Stimulated activated effector memory CD8-positive, alpha-beta T cell treated with anti-CD3 and anti-CD28 coated beads, Interleukin-12 subunit alpha, Interleukin-12 subunit beta, amount 100 ng/mL, for 72 hours (primary cell): Measurements from ENCODE around the gene EIF2B5.
"Not testable (repeated sequence)": the region's sequence is repeated elsewhere in the genome, so short reads cannot be mapped to it uniquely, and the experiment has no call there.

ENCODE experiments used
- ATAC-seq: fragments of 150-1000 bp; cut with Tn5 transposase; 2 replicates; pipeline ENCODE4 v1.10.0; 2021
- DNase-seq, 2 donors: peaks; one replicate each; pipeline ENCODE4 v3.0.0; 2021 to 2022; ENCODE audit warnings: low spot score in 2 of 2
- H3K27ac Mint-ChIP-seq: one replicate; pipeline ENCODE4 v1.8.0; 2022; ENCODE audit warnings: mild to moderate bottlenecking, mixed read lengths
- H3K36me3 Mint-ChIP-seq: one replicate; pipeline ENCODE4 v1.8.0; 2022; ENCODE audit warnings: mild to moderate bottlenecking, mixed read lengths
- H3K4me1 Mint-ChIP-seq: one replicate; pipeline ENCODE4 v1.8.0; 2022; ENCODE audit warnings: mixed read lengths
- H3K4me3 Mint-ChIP-seq: one replicate; pipeline ENCODE4 v1.8.0; 2022; ENCODE audit warnings: mild to moderate bottlenecking, mixed read lengths
- H3K9me3 Mint-ChIP-seq: one replicate; pipeline ENCODE4 v1.8.0; 2022; ENCODE audit warnings: mixed read lengths

Gene EIF2B5

GRCh38 chr3:184135149-184135910 lies at the start of gene EIF2B5:
EIF2B5 (plus strand) TSS chr3:184135358; CDS start chr3:184135386, 28 bp downstream.
- DNase-seq (peak; percentile 67 to 93), ATAC-seq (peak; percentile 93)
- peak within 1 kb of the TSS; percentile 97 for H3K4me3 Mint-ChIP-seq
- H3K36me3 Mint-ChIP-seq: peaks cover 45% of the 10 kb centered on the region
- no peaks in the 10 kb centered on the region for H3K9me3 Mint-ChIP-seq
- peaks cover 40% of the 10 kb centered on the region for H3K4me1 Mint-ChIP-seq
- H3K27ac Mint-ChIP-seq: peak within 1 kb of the TSS; percentile 94

- H3K4me1 Mint-ChIP-seq: peaks cover 6% of the 10 kb centered on the region
- ATAC-seq (no peak), DNase-seq (no peak)
- no peak overlapping the region for H3K27ac Mint-ChIP-seq
- H3K4me3 Mint-ChIP-seq: no peak overlapping the region
- H3K36me3 Mint-ChIP-seq: no peaks in the 10 kb centered on the region
- H3K9me3 Mint-ChIP-seq: peaks cover 9% of the 10 kb centered on the region
Observed at GRCh38 chr3:184085389-184085852, 49.7 kb upstream of the EIF2B5 start.

- DNase-seq: no peak
- H3K9me3 Mint-ChIP-seq: peaks cover 5% of the 10 kb centered on the region
- no peaks in the 10 kb centered on the region for H3K4me1 Mint-ChIP-seq
- no peak for ATAC-seq
- no peak overlapping the region for H3K27ac Mint-ChIP-seq
- no peaks in the 10 kb centered on the region for H3K36me3 Mint-ChIP-seq
- H3K4me3 Mint-ChIP-seq: no peak overlapping the region
Observed at GRCh38 chr3:184092199-184092598, 43.0 kb upstream of the EIF2B5 start.

- no peaks in the 10 kb centered on the region for H3K4me1 Mint-ChIP-seq
- DNase-seq: no peak
- H3K9me3 Mint-ChIP-seq: peaks cover 5% of the 10 kb centered on the region
- no peak for ATAC-seq
- H3K4me3 Mint-ChIP-seq: no peak within 1 kb of the TSS
- H3K27ac Mint-ChIP-seq: no peak within 1 kb of the TSS
- no peaks in the 10 kb centered on the region for H3K36me3 Mint-ChIP-seq
Observed at GRCh38 chr3:184096811-184097383, 38.3 kb upstream of the EIF2B5 start, which contains the start of gene HTR3E. HTR3E (plus strand) TSS chr3:184097064; CDS start chr3:184097530, 466 bp downstream.

GRCh38 chr3:184097556-184097955 lies 37.6 kb upstream of the EIF2B5 start:
- Mint-ChIP-seq H3K4me1 (no peaks in the 10 kb centered on the region), H3K9me3 (no peaks in the 10 kb centered on the region), H3K36me3 (no peaks in the 10 kb centered on the region), H3K4me3 (no peak overlapping the region), H3K27ac (no peak overlapping the region)
- ATAC-seq: no peak
- DNase-seq: no peak

GRCh38 chr3:184099806-184100686 lies 35.1 kb upstream of the EIF2B5 start:
- Mint-ChIP-seq H3K4me1 (no peaks in the 10 kb centered on the region), H3K4me3 (no peak overlapping the region), H3K36me3 (no peaks in the 10 kb centered on the region), H3K9me3 (no peaks in the 10 kb centered on the region), H3K27ac (no peak overlapping the region)
- no peak for DNase-seq
- no peak for ATAC-seq

- Mint-ChIP-seq H3K36me3 (no peaks in the 10 kb centered on the region), H3K9me3 (no peaks in the 10 kb centered on the region), H3K27ac (no peak overlapping the region), H3K4me1 (peaks cover 5% of the 10 kb centered on the region), H3K4me3 (no peak overlapping the region)
- DNase-seq: no peak
- ATAC-seq: peak; percentile 51
Observed at GRCh38 chr3:184110316-184110725, 24.8 kb upstream of the EIF2B5 start.

- no peaks in the 10 kb centered on the region for H3K36me3 Mint-ChIP-seq
- H3K4me3 Mint-ChIP-seq: no peak overlapping the region
- ATAC-seq (no peak), DNase-seq (no peak)
- no peaks in the 10 kb centered on the region for H3K4me1 Mint-ChIP-seq
- no peaks in the 10 kb centered on the region for H3K9me3 Mint-ChIP-seq
- no peak overlapping the region for H3K27ac Mint-ChIP-seq
Observed at GRCh38 chr3:184116017-184116416, 19.1 kb upstream of the EIF2B5 start.

- Mint-ChIP-seq H3K4me3 (no peak overlapping the region), H3K36me3 (no peaks in the 10 kb centered on the region), H3K4me1 (no peaks in the 10 kb centered on the region), H3K9me3 (no peaks in the 10 kb centered on the region), H3K27ac (no peak overlapping the region)
- DNase-seq (no peak), ATAC-seq (no peak)
Observed at GRCh38 chr3:184117636-184118035, 17.5 kb upstream of the EIF2B5 start.

- not testable (repeated sequence) for H3K4me1 Mint-ChIP-seq, H3K27ac Mint-ChIP-seq, DNase-seq, H3K36me3 Mint-ChIP-seq, H3K4me3 Mint-ChIP-seq, ATAC-seq, H3K9me3 Mint-ChIP-seq
Observed at GRCh38 chr3:184121031-184121430, 14.1 kb upstream of the EIF2B5 start.

- Mint-ChIP-seq H3K9me3 (no peaks in the 10 kb centered on the region), H3K4me1 (no peaks in the 10 kb centered on the region)
Observed at GRCh38 chr3:184126006-184126405, 9.2 kb upstream of the EIF2B5 start.

GRCh38 chr3:184129012-184129411 lies 6.1 kb upstream of the EIF2B5 start:
- ATAC-seq: peak; percentile 45
- Mint-ChIP-seq H3K36me3 (no peaks in the 10 kb centered on the region), H3K9me3 (no peaks in the 10 kb centered on the region), H3K4me1 (peaks cover 7% of the 10 kb centered on the region), H3K4me3 (no peak overlapping the region), H3K27ac (no peak overlapping the region)
- DNase-seq: no peak

More at GRCh38 chr3:184126006-184126405, 9.2 kb upstream of the EIF2B5 start:
- Mint-ChIP-seq H3K36me3 (no peaks in the 10 kb centered on the region), H3K27ac (no peak overlapping the region), H3K4me3 (no peak overlapping the region)
- DNase-seq: no peak
- ATAC-seq: no peak

GRCh38 chr3:184132945-184133344 lies 2.2 kb upstream of the EIF2B5 start:
- Mint-ChIP-seq H3K36me3 (peaks cover 21% of the 10 kb centered on the region), H3K4me1 (peaks cover 38% of the 10 kb centered on the region), H3K27ac (no peak overlapping the region), H3K9me3 (no peaks in the 10 kb centered on the region), H3K4me3 (peak overlapping the region; percentile 97)
- no peak for ATAC-seq
- no peak for DNase-seq

- H3K36me3 Mint-ChIP-seq: peaks cover 33% of the 10 kb centered on the region
- peak overlapping the region; percentile 97 for H3K4me3 Mint-ChIP-seq
- peak; percentile 23 for ATAC-seq
- peak overlapping the region; percentile 94 for H3K27ac Mint-ChIP-seq
- H3K4me1 Mint-ChIP-seq: peaks cover 40% of the 10 kb centered on the region
- DNase-seq: peak; percentile 18 to 66
- no peaks in the 10 kb centered on the region for H3K9me3 Mint-ChIP-seq
Observed at GRCh38 chr3:184133840-184134745, 1.1 kb upstream of the EIF2B5 start.
